ENCODE measurements around the gene CITED4. TPM values are rescaled to one million over a fixed set of nuclear protein-coding genes. Genes with fewer than 3 reads are reported as not detected.

The CITED4 gene
- total and polyA plus RNA-seq, 7 donors: 5.6 to 40.9 (median 17.8) TPM

GRCh38 chr1:40877698-40878097 lies 15.5 kb upstream of the CITED4 start:
- intact Hi-C loops (cut with DNase I): no loop called here
- peaks cover 0 to 2% (median 2%) of the 10 kb centered on the region in 3 donors for H3K27me3 ChIP-seq (ENCODE audit: insufficient read depth in 3 of 3, low read length in 2 of 3)
- H3K27ac ChIP-seq: peak overlapping the region; percentile 48
- H3K9me3 ChIP-seq: peaks cover 5% of the 10 kb centered on the region
- ATAC-seq (peak; percentile 85 to 93 (median 87)), DNase-seq (peak; percentile 60 to 77)
- no peaks in the 10 kb centered on the region for H3K36me3 ChIP-seq (ENCODE audit: insufficient read depth in 1 of 2, low read depth in 1 of 2)
- no peaks in the 10 kb centered on the region for H3K4me1 ChIP-seq
- no peak overlapping the region for H3K4me3 ChIP-seq
- no peak for TF ChIP-seq CTCF (IDR thresholded peaks at IDR 0.05)
- 4 to 22% (median 17%) methylated on average over 4 of the region's 4 CpGs for WGBS, 3 donors

GRCh38 chr1:40876891-40877290 lies 14.7 kb upstream of the CITED4 start:
- Histone ChIP-seq H3K27me3 (ENCODE audit: insufficient read depth in 3 of 3, low read length in 2 of 3) (no peaks in the 10 kb centered on the region), H3K9me3 (peaks cover 5% of the 10 kb centered on the region), H3K36me3 (ENCODE audit: insufficient read depth in 1 of 2, low read depth in 1 of 2) (no peaks in the 10 kb centered on the region), H3K27ac (peak overlapping the region; percentile 48), H3K4me1 (no peaks in the 10 kb centered on the region), H3K4me3 (no peak overlapping the region)
- DNase-seq (no peak), ATAC-seq (no peak)
- intact Hi-C loops (cut with DNase I): no loop called here
- TF ChIP-seq CTCF (IDR thresholded peaks at IDR 0.05): no peak
- 67 to 75% (median 73%) methylated on average over 1 of the region's 1 CpG for WGBS, 3 donors

- WGBS, 3 donors: 93 to 100% (median 96%) methylated on average over 2 of the region's 2 CpGs
- no peak overlapping the region for H3K27ac ChIP-seq
- DNase-seq (no peak), ATAC-seq (no peak)
- H3K36me3 ChIP-seq (ENCODE audit: insufficient read depth in 1 of 2, low read depth in 1 of 2): no peaks in the 10 kb centered on the region
- no peaks in the 10 kb centered on the region for H3K27me3 ChIP-seq (ENCODE audit: insufficient read depth in 3 of 3, low read length in 2 of 3)
- intact Hi-C loops (cut with DNase I): no loop called here
- peaks cover 5% of the 10 kb centered on the region for H3K9me3 ChIP-seq
- TF ChIP-seq CTCF (IDR thresholded peaks at IDR 0.05): no peak
- no peak overlapping the region for H3K4me3 ChIP-seq
- no peaks in the 10 kb centered on the region for H3K4me1 ChIP-seq
These were observed 14.2 kb upstream of the CITED4 start for GRCh38 chr1:40876436-40876761.

GRCh38 chr1:40873863-40874472 lies 11.8 kb upstream of the CITED4 start:
- Histone ChIP-seq H3K4me1 (no peaks in the 10 kb centered on the region), H3K36me3 (ENCODE audit: insufficient read depth in 1 of 2, low read depth in 1 of 2) (no peaks in the 10 kb centered on the region), H3K27me3 (ENCODE audit: insufficient read depth in 3 of 3, low read length in 2 of 3) (no peaks in the 10 kb centered on the region), H3K9me3 (peaks cover 5% of the 10 kb centered on the region), H3K27ac (no peak overlapping the region), H3K4me3 (no peak overlapping the region)
- DNase-seq (no peak), ATAC-seq (no peak)
- intact Hi-C loops (cut with DNase I): no loop called here
- no peak for TF ChIP-seq CTCF (IDR thresholded peaks at IDR 0.05)
- WGBS, 3 donors: 96 to 98% (median 96%) methylated on average over 7 of the region's 7 CpGs

GRCh38 chr1:40872276-40872675 lies 10.1 kb upstream of the CITED4 start:
- Histone ChIP-seq H3K27me3 (ENCODE audit: insufficient read depth in 3 of 3, low read length in 2 of 3) (no peaks in the 10 kb centered on the region), H3K9me3 (peaks cover 5% of the 10 kb centered on the region), H3K36me3 (ENCODE audit: insufficient read depth in 1 of 2, low read depth in 1 of 2) (no peaks in the 10 kb centered on the region), H3K4me1 (no peaks in the 10 kb centered on the region), H3K4me3 (no peak overlapping the region), H3K27ac (no peak overlapping the region)
- 35 to 50% (median 46%) methylated on average over 3 of the region's 3 CpGs for WGBS, 3 donors
- DNase-seq (no peak), ATAC-seq (no peak)
- intact Hi-C loops (cut with DNase I): no loop called here
- TF ChIP-seq CTCF (IDR thresholded peaks at IDR 0.05): no peak
